OCI-LY7 (cell line): ENCODE results near the gene TRIM14. TPM values are rescaled to one million over a fixed set of nuclear protein-coding genes. Genes with fewer than 3 reads are reported as not detected.

ENCODE experiments used
- BruUV-seq: library from RNA; stranded (reverse); fragments of 400-500 nt; replicated peaks from 2 replicates; lab custom pipeline; 2021; lab: Mats Ljungman, UMichigan
- CTCF ChIA-PET: fragments of 300-600 bp; sonication (Branson Sonifier 250); formaldehyde crosslinking; loops from one replicate; lab custom pipeline; 2022; ENCODE audit warnings: antibody characterized with exemption; ENCODE audit not compliant: unreplicated experiment; lab: Charles Lee
- POLR2A ChIA-PET: fragments of 300-600 bp; sonication (Branson Sonifier 250); formaldehyde crosslinking; loops from one replicate; lab custom pipeline; 2022; ENCODE audit warnings: antibody characterized with exemption; lab: Charles Lee
- DNase-seq: peaks from one replicate; pipeline ENCODE4 v3.0.0-alpha.2; 2015; ENCODE audit warnings: low spot score
- H2AFZ ChIP-seq: fragments of 200-600 bp; sonication (generic), shearing (Covaris generic); 2 replicates; pipeline ENCODE4 v1.6.1; 2014; ENCODE audit warnings: mild to moderate bottlenecking, antibody characterized with exemption, low read length, moderate library complexity
- H3K27ac ChIP-seq: fragments of 200-600 bp; sonication (generic); 2 replicates; pipeline ENCODE4 v1.5.1; 2014; ENCODE audit warnings: mixed run types, low read depth, mild to moderate bottlenecking, moderate library complexity, low read length, inconsistent platforms; ENCODE audit not compliant: poor library complexity, severe bottlenecking
- H3K36me3 ChIP-seq: fragments of 200-600 bp; sonication (generic); 2 replicates; pipeline ENCODE4 v1.6.1; 2014; ENCODE audit warnings: mild to moderate bottlenecking, antibody characterized with exemption, low read length, moderate library complexity, mixed read lengths; ENCODE audit not compliant: insufficient read depth
- H3K4me1 ChIP-seq: fragments of 200-600 bp; sonication (generic); 2 replicates; pipeline ENCODE4 v1.5.1; 2014; ENCODE audit warnings: mild to moderate bottlenecking, low read length; ENCODE audit not compliant: insufficient read depth, poor library complexity, severe bottlenecking
- H3K4me2 ChIP-seq: fragments of 200-600 bp; sonication (generic); 2 replicates; pipeline ENCODE4 v1.6.1; 2014; ENCODE audit warnings: mild to moderate bottlenecking, low read length
- H3K4me3 ChIP-seq: fragments of 200-600 bp; sonication (generic); 2 replicates; pipeline ENCODE4 v1.5.1; 2014; ENCODE audit warnings: mild to moderate bottlenecking, low read depth, low read length; ENCODE audit not compliant: poor library complexity, severe bottlenecking
- H3K79me2 ChIP-seq: fragments of 200-600 bp; sonication (generic); 2 replicates; pipeline ENCODE4 v1.6.1; 2016; ENCODE audit warnings: low read depth, mild to moderate bottlenecking, low read length, moderate library complexity, mixed read lengths; ENCODE audit not compliant: insufficient read depth
- H3K9me2 ChIP-seq: fragments of 200-600 bp; sonication (generic); 2 replicates; pipeline ENCODE4 v1.6.1; 2016; ENCODE audit warnings: mild to moderate bottlenecking, low read length, mixed read lengths; ENCODE audit not compliant: insufficient read depth
- H3K9me3 ChIP-seq: fragments of 200-600 bp; sonication (generic); 2 replicates; pipeline ENCODE4 v1.6.1; 2014; ENCODE audit warnings: mild to moderate bottlenecking, mixed run types, low read length, mixed read lengths
- H4K20me1 ChIP-seq: fragments of 200-600 bp; sonication (generic); 2 replicates; pipeline ENCODE4 v1.6.1; 2014; ENCODE audit warnings: mild to moderate bottlenecking, antibody characterized with exemption, low read length, moderate library complexity, mixed read lengths; ENCODE audit not compliant: insufficient read depth
- EZH2phosphoT487 ChIP-seq: fragments of 200-600 bp; sonication (generic); IDR thresholded peaks from 2 replicates; pipeline ENCODE4 v1.6.1; 2018; ENCODE audit warnings: low read depth, borderline replicate concordance, mild to moderate bottlenecking, mixed run types, antibody characterized with exemption, low read length, moderate library complexity, mixed read lengths
- intact Hi-C: fragments of 100-400 bp; cut with micrococcal nuclease; formaldehyde crosslinking; loops from one replicate; pipeline ENCODE4 v1.10.0; 2022; ENCODE audit not compliant: unreplicated experiment
- total RNA-seq, 2 experiments: library from RNA; depleted of rRNA in 1 of 2; stranded (reverse); fragments of >200 nt in 1 of 2; shearing (Covaris generic) in 1 of 2; gene quantifications; 2 replicates each; pipeline ENCODE4 v1.2.3, GENCODE V29; 2014 to 2022
- TF ChIP-seq, protein P1 (sequence below): fragments of 200-600 bp; sonication (generic); conservative IDR thresholded peaks from 2 replicates; pipeline ENCODE4 v1.5.1; 2014; ENCODE audit warnings: mild to moderate bottlenecking, antibody characterized with exemption, low read length, moderate library complexity, mixed read lengths

TRIM14 gene
- total RNA-seq, 2 experiments from 2014 or later: 21.4 to 26.0 TPM

DNA sequence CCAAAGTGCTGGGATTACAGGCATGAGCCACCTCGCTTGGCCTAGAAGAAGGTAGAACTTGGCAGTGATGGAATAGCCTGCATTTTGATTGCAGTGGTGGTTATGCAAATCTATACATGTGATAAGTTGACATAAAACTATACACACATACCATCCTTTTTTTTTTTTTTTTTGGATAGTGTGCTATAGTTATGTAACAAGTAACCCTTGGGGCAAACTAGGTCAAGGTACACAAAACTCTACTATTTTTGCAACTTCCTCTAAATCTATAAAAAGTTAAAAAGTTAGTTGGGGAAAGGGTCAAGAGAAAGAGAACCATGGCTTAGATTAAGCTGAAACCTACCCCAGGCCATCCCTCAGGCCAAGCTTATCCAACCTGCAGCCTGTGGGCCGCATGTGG is 11.1 kb downstream of the TRIM14 start:
- Histone ChIP-seq H4K20me1 (no peaks in the 10 kb centered on the region), H3K36me3 (peaks cover 47% of the 10 kb centered on the region), H3K4me3 (peak overlapping the region; percentile 1), H3K9me2 (no peaks in the 10 kb centered on the region), H3K4me2 (peak overlapping the region; percentile 59), H3K4me1 (peaks cover 71% of the 10 kb centered on the region), H3K79me2 (peaks cover 29% of the 10 kb centered on the region; the same call in 1 of the 2 replicates), H2AFZ (peak overlapping the region; percentile 29; the same call in 1 of the 2 replicates), H3K27ac (peak overlapping the region; percentile 92), H3K9me3 (peaks cover 18% of the 10 kb centered on the region; the same call in 1 of the 2 replicates)
- BruUV-seq: no TSS peak
- peak; percentile 54 for DNase-seq
- no peak for TF ChIP-seq EZH2phosphoT487
- TF ChIP-seq, protein P1, sequence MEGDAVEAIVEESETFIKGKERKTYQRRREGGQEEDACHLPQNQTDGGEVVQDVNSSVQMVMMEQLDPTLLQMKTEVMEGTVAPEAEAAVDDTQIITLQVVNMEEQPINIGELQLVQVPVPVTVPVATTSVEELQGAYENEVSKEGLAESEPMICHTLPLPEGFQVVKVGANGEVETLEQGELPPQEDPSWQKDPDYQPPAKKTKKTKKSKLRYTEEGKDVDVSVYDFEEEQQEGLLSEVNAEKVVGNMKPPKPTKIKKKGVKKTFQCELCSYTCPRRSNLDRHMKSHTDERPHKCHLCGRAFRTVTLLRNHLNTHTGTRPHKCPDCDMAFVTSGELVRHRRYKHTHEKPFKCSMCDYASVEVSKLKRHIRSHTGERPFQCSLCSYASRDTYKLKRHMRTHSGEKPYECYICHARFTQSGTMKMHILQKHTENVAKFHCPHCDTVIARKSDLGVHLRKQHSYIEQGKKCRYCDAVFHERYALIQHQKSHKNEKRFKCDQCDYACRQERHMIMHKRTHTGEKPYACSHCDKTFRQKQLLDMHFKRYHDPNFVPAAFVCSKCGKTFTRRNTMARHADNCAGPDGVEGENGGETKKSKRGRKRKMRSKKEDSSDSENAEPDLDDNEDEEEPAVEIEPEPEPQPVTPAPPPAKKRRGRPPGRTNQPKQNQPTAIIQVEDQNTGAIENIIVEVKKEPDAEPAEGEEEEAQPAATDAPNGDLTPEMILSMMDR: no peak
- intact Hi-C loops: loop anchor here (5.0 kb wide), 1 partner anchor 171 kb away; the partner anchor contains the start of gene HEMGN
- ChIA-PET CTCF (interaction anchor here (1.0 to 2.3 kb wide), 3 partner anchors 11 to 63 kb away, joined by 3 to 9 read pairs (median 5); partner anchors contain the start of gene TRIM14), POLR2A (interaction anchor here (0.7 to 2.5 kb wide), 9 partner anchors 9 to 120 kb away, joined by 3 to 20 read pairs (median 4); partner anchors contain the start of gene TRIM14)

DNA sequence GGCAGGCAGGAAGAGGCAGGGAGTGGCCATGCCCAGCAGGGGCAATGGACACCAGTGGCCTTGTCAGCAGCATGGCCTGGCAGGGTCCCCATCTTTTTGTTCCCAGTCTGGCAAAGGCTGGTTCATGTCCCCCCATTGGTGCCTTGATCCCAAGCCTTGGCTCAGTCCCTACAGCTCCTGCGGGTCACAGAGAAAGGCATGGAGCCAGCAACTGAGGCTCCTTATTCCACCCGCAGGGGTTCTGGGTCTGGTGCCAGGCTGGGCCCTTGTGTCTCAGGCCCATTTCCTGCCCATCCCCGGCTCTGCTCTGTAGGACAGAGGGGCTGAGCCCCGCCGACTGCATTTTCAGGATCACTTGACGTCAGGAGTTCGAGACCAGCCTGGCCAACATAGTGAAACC is 14.0 kb downstream of the TRIM14 start:
- Histone ChIP-seq H2AFZ (no peak overlapping the region; the same call in 1 of the 2 replicates), H3K4me2 (peak overlapping the region; percentile 56), H4K20me1 (no peaks in the 10 kb centered on the region), H3K79me2 (peaks cover 37% of the 10 kb centered on the region; the same call in 1 of the 2 replicates), H3K4me3 (peak overlapping the region; percentile 25), H3K9me2 (no peaks in the 10 kb centered on the region), H3K4me1 (peaks cover 98% of the 10 kb centered on the region), H3K27ac (peak overlapping the region; percentile 95), H3K36me3 (peaks cover 39% of the 10 kb centered on the region), H3K9me3 (peaks cover 18% of the 10 kb centered on the region; the same call in 1 of the 2 replicates)
- CTCF ChIA-PET: interaction anchor here (0.6 to 1.3 kb wide), 3 partner anchors 13 to 37 kb away, joined by 3 to 5 read pairs (median 4); no protein-coding TSS in a partner anchor
- BruUV-seq: no TSS peak
- intact Hi-C loops: loop anchor here (2.0 to 5.0 kb wide), 2 partner anchors 14 to 168 kb away; partner anchors contain the start of genes HEMGN and TRIM14
- DNase-seq: no peak
- TF ChIP-seq EZH2phosphoT487: no peak
- TF ChIP-seq, protein P1: no peak
- POLR2A ChIA-PET: interaction anchor here (1.3 to 3.7 kb wide), 5 partner anchors 9 to 184 kb away, joined by 3 to 39 read pairs (median 5); partner anchors contain the start of genes TBC1D2 and TRIM14
